ENCODE data around the gene HEMGN.

Gene HEMGN

GRCh38 chr9:97940233-97940632, 2.3 kb upstream of the HEMGN start:
- H3K4me1 ChIP-seq (ENCODE audit: control insufficient read depth, low read depth, low read length): no peaks in the 10 kb centered on the region

DNA sequence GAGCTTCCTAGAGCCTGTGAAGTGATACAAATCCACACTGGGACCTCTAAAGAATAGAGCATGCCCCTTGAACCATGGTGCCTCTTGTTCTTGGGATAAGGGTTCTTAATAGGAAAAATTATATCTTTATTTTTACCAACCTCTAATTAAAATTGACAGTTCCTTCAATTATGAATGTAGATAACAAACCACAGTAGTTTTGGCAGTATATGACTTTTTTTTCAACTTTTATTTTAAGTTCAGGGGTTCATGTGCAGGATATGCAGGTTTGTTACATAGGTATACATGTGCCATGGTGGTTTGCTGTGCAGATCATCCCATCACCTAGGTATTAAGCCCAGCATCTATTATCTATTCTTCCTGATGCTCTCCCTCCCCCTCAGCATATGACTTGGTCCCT, 974 bp downstream of the HEMGN start:
- no peaks in the 10 kb centered on the region for H3K36me3 ChIP-seq (ENCODE audit: control insufficient read depth, insufficient read depth, low read length)
- no peak overlapping the region for H2BK15ac ChIP-seq (replicated peaks; ENCODE audit: low read depth)
- H3K4me2 ChIP-seq (ENCODE audit: low read length): no peak overlapping the region
- H3K27me3 ChIP-seq (ENCODE audit: insufficient read depth, low read length, poor library complexity): peaks cover 6% of the 10 kb centered on the region
- H3K56ac ChIP-seq (ENCODE audit: low read length): no peak overlapping the region
- no peak overlapping the region for H3K4me3 ChIP-seq (ENCODE audit: low read length)
- H4K5ac ChIP-seq (ENCODE audit: low read length): no peak overlapping the region
- H2BK120ac ChIP-seq (ENCODE audit: low read depth, low read length): no peak overlapping the region
- H3K18ac ChIP-seq (ENCODE audit: low read length): no peak overlapping the region
- no peak overlapping the region for H2AK5ac ChIP-seq (ENCODE audit: low read length)
- H3K9ac ChIP-seq (ENCODE audit: low read length): no peak overlapping the region
- DNase-seq: no peak
- no peaks in the 10 kb centered on the region for H3K79me1 ChIP-seq (ENCODE audit: low read length)
- H3K23ac ChIP-seq (ENCODE audit: low read length): no peak overlapping the region
- H2BK5ac ChIP-seq (ENCODE audit: low read length): no peak overlapping the region
- H3K27ac ChIP-seq (ENCODE audit: low read depth, low read length): no peak overlapping the region
- H4K8ac ChIP-seq (ENCODE audit: low read depth, low read length): no peak overlapping the region
- H3K4me1 ChIP-seq (ENCODE audit: control insufficient read depth, low read depth, low read length): no peaks in the 10 kb centered on the region
- H3K4ac ChIP-seq (ENCODE audit: low read depth, low read length): no peak overlapping the region
- no peaks in the 10 kb centered on the region for H3K79me2 ChIP-seq (ENCODE audit: control insufficient read depth, insufficient read depth, low read length)

More at GRCh38 chr9:97940233-97940632, 2.3 kb upstream of the HEMGN start:
- H4K5ac ChIP-seq (ENCODE audit: low read length): no peak overlapping the region
- no peak overlapping the region for H3K4me2 ChIP-seq (ENCODE audit: low read length)
- no peak overlapping the region for H3K27ac ChIP-seq (ENCODE audit: low read depth, low read length)
- H3K18ac ChIP-seq (ENCODE audit: low read length): no peak overlapping the region
- no peak overlapping the region for H3K56ac ChIP-seq (ENCODE audit: low read length)
- H2BK5ac ChIP-seq (ENCODE audit: low read length): no peak overlapping the region
- H2BK15ac ChIP-seq (replicated peaks; ENCODE audit: low read depth): no peak overlapping the region
- no peaks in the 10 kb centered on the region for H3K79me2 ChIP-seq (ENCODE audit: control insufficient read depth, insufficient read depth, low read length)
- H2BK120ac ChIP-seq (ENCODE audit: low read depth, low read length): no peak overlapping the region
- DNase-seq: no peak
- H3K36me3 ChIP-seq (ENCODE audit: control insufficient read depth, insufficient read depth, low read length): no peaks in the 10 kb centered on the region
- no peak overlapping the region for H4K8ac ChIP-seq (ENCODE audit: low read depth, low read length)
- no peaks in the 10 kb centered on the region for H3K79me1 ChIP-seq (ENCODE audit: low read length)
- H3K4ac ChIP-seq (ENCODE audit: low read depth, low read length): no peak overlapping the region
- peaks cover 15% of the 10 kb centered on the region for H3K27me3 ChIP-seq (ENCODE audit: insufficient read depth, low read length, poor library complexity)
- H2AK5ac ChIP-seq (ENCODE audit: low read length): no peak overlapping the region
- H3K23ac ChIP-seq (ENCODE audit: low read length): no peak overlapping the region
- H3K4me3 ChIP-seq (ENCODE audit: low read length): no peak overlapping the region
- no peak overlapping the region for H3K9ac ChIP-seq (ENCODE audit: low read length)

DNA sequence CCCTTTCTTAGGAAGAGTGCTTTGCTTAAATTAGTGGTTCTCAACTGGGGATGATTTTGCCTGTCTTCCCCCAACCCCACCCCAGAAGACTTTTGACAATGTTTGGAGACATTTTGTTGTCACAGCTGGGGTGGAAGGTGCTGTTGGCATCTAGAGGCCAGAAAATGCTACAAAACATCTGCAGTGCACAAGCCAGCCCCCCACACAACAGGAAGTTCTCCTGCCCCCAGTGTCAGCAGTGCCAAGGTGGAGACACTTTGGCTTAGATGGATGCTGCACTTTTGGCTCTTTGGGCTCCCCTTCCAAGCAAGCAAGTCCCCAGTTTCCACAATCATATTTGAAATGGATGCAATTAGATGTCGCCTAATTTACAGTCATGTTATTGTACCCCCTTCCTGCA, 2.7 kb downstream of the HEMGN start:
- DNase-seq: no peak
- H3K27ac ChIP-seq (ENCODE audit: low read depth, low read length): no peak overlapping the region
- H4K5ac ChIP-seq (ENCODE audit: low read length): no peak overlapping the region
- no peak overlapping the region for H3K4me3 ChIP-seq (ENCODE audit: low read length)
- no peaks in the 10 kb centered on the region for H3K4me1 ChIP-seq (ENCODE audit: control insufficient read depth, low read depth, low read length)
- no peak overlapping the region for H4K8ac ChIP-seq (ENCODE audit: low read depth, low read length)
- no peak overlapping the region for H2AK5ac ChIP-seq (ENCODE audit: low read length)
- no peak overlapping the region for H3K4ac ChIP-seq (ENCODE audit: low read depth, low read length)
- H3K27me3 ChIP-seq (ENCODE audit: insufficient read depth, low read length, poor library complexity): peaks cover 5% of the 10 kb centered on the region
- H3K4me2 ChIP-seq (ENCODE audit: low read length): no peak overlapping the region
- H3K36me3 ChIP-seq (ENCODE audit: control insufficient read depth, insufficient read depth, low read length): no peaks in the 10 kb centered on the region
- no CpG with 5 or more reads among the region's 1 CpG for WGBS (ENCODE audit: extremely low coverage, insufficient coverage, low lambda C conversion rate)
- no peak overlapping the region for H3K23ac ChIP-seq (ENCODE audit: low read length)
- H3K9ac ChIP-seq (ENCODE audit: low read length): no peak overlapping the region
- no peak overlapping the region for H2BK5ac ChIP-seq (ENCODE audit: low read length)
- no peaks in the 10 kb centered on the region for H3K79me1 ChIP-seq (ENCODE audit: low read length)
- no peak overlapping the region for H2BK120ac ChIP-seq (ENCODE audit: low read depth, low read length)
- H3K56ac ChIP-seq (ENCODE audit: low read length): no peak overlapping the region
- no peak overlapping the region for H2BK15ac ChIP-seq (replicated peaks; ENCODE audit: low read depth)
- no peak overlapping the region for H3K18ac ChIP-seq (ENCODE audit: low read length)
- no peaks in the 10 kb centered on the region for H3K79me2 ChIP-seq (ENCODE audit: control insufficient read depth, insufficient read depth, low read length)

DNA sequence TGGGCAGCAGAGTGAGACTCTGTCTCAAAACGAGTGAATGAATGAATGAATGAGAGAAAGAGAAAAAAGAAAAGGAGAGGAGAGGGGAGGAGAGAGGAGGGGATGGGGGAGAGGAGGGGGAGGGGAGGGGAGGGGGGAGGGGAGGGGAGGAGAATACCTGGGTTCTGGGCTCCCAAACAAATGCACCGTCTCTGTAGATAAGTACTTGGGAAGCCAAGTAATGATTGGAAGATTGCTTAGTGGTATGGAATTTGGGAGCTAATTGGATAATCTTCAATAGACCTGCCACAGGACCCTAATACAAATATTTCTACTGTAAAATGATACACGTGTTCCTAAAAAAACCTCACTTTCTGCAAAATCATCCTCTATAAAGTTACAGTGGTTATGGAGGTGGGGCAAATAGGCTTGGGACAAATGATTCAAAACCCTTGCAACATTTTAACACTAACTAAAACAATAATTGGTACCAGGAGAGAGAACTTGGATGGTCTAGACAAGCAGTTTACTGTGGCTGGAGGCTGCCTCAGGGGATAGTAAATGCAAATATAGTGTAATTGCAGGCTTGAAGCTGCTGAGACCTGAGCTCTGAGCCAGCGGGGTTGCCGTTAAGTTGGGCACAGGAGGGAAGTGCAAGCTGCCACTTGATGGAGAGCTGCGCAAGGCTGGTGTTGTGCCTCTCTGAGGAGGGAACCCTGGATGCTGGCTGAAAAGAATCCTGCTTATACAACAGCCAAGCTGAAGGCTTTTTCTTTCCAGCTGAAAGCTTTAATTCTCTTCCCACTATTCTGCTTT, 3.5 kb downstream of the HEMGN start:
- Histone ChIP-seq H3K79me1 (ENCODE audit: low read length) (no peaks in the 10 kb centered on the region), H3K4me1 (ENCODE audit: control insufficient read depth, low read depth, low read length) (no peaks in the 10 kb centered on the region), H4K8ac (ENCODE audit: low read depth, low read length) (no peak overlapping the region), H2AK5ac (ENCODE audit: low read length) (no peak overlapping the region), H3K27ac (ENCODE audit: low read depth, low read length) (no peak overlapping the region), H3K56ac (ENCODE audit: low read length) (no peak overlapping the region), H2BK120ac (ENCODE audit: low read depth, low read length) (no peak overlapping the region), H3K79me2 (ENCODE audit: control insufficient read depth, insufficient read depth, low read length) (no peaks in the 10 kb centered on the region), H3K4ac (ENCODE audit: low read depth, low read length) (no peak overlapping the region), H4K5ac (ENCODE audit: low read length) (no peak overlapping the region), H3K9ac (ENCODE audit: low read length) (no peak overlapping the region), H3K4me3 (ENCODE audit: low read length) (no peak overlapping the region), H3K27me3 (ENCODE audit: insufficient read depth, low read length, poor library complexity) (peaks cover 3% of the 10 kb centered on the region), H2BK15ac (replicated peaks; ENCODE audit: low read depth) (no peak overlapping the region), H3K4me2 (ENCODE audit: low read length) (no peak overlapping the region), H3K36me3 (ENCODE audit: control insufficient read depth, insufficient read depth, low read length) (no peaks in the 10 kb centered on the region), H2BK5ac (ENCODE audit: low read length) (no peak overlapping the region), H3K18ac (ENCODE audit: low read length) (no peak overlapping the region), H3K23ac (ENCODE audit: low read length) (no peak overlapping the region)
- WGBS (ENCODE audit: extremely low coverage, insufficient coverage, low lambda C conversion rate): no CpG with 5 or more reads among the region's 6 CpGs
- DNase-seq: peak; percentile 26

GRCh38 chr9:97933297-97933998, 4.5 kb downstream of the HEMGN start:
- no peak for DNase-seq
- no peak overlapping the region for H3K4me3 ChIP-seq (ENCODE audit: low read length)
- no peaks in the 10 kb centered on the region for H3K79me2 ChIP-seq (ENCODE audit: control insufficient read depth, insufficient read depth, low read length)
- no peaks in the 10 kb centered on the region for H3K36me3 ChIP-seq (ENCODE audit: control insufficient read depth, insufficient read depth, low read length)
- H3K4me1 ChIP-seq (ENCODE audit: control insufficient read depth, low read depth, low read length): no peaks in the 10 kb centered on the region
- H3K27me3 ChIP-seq (ENCODE audit: insufficient read depth, low read length, poor library complexity): peaks cover 3% of the 10 kb centered on the region
- H4K8ac ChIP-seq (ENCODE audit: low read depth, low read length): no peak overlapping the region
- H3K4ac ChIP-seq (ENCODE audit: low read depth, low read length): no peak overlapping the region
- H2BK5ac ChIP-seq (ENCODE audit: low read length): no peak overlapping the region
- no peak overlapping the region for H2AK5ac ChIP-seq (ENCODE audit: low read length)
- H3K23ac ChIP-seq (ENCODE audit: low read length): no peak overlapping the region
- H2BK120ac ChIP-seq (ENCODE audit: low read depth, low read length): no peak overlapping the region
- no peak overlapping the region for H4K5ac ChIP-seq (ENCODE audit: low read length)
- no peaks in the 10 kb centered on the region for H3K79me1 ChIP-seq (ENCODE audit: low read length)
- WGBS (ENCODE audit: extremely low coverage, insufficient coverage, low lambda C conversion rate): no CpG with 5 or more reads among the region's 4 CpGs
- H3K9ac ChIP-seq (ENCODE audit: low read length): no peak overlapping the region
- no peak overlapping the region for H2BK15ac ChIP-seq (replicated peaks; ENCODE audit: low read depth)
- H3K27ac ChIP-seq (ENCODE audit: low read depth, low read length): no peak overlapping the region
- no peak overlapping the region for H3K18ac ChIP-seq (ENCODE audit: low read length)
- H3K56ac ChIP-seq (ENCODE audit: low read length): no peak overlapping the region
- H3K4me2 ChIP-seq (ENCODE audit: low read length): no peak overlapping the region
